Keratinocyte (primary cell): ENCODE measurements around the gene KRT4. TPM values are rescaled to one million over a fixed set of nuclear protein-coding genes. Genes with fewer than 3 reads are reported as not detected.

ENCODE experiments used
- DNase-seq: peaks from one replicate; pipeline ENCODE4 v3.0.0-alpha.2; 2011; ENCODE audit warnings: low read depth, missing footprints, low spot score
- FAIRE-seq: peaks from 2 replicates; lab custom pipeline; 2011; peaks lifted over from hg19 to GRCh38; lab: Jason Lieb, UNC
- H2AFZ ChIP-seq: 2 replicates; pipeline ENCODE4 v1.6.0; 2012; ENCODE audit warnings: low read length, control low read depth, inconsistent platforms; ENCODE audit not compliant: control insufficient read depth
- H3K27ac ChIP-seq: 2 replicates; pipeline ENCODE4 v1.5.1; 2011; ENCODE audit warnings: low read length; ENCODE audit not compliant: control insufficient read depth, insufficient read depth
- H3K27me3 ChIP-seq: 3 replicates; pipeline ENCODE4 v1.6.0; 2011; ENCODE audit warnings: low read length; ENCODE audit not compliant: control insufficient read depth, insufficient read depth; ENCODE audit errors: extremely low read depth
- H3K36me3 ChIP-seq, 2 experiments: 2 replicates in 1 of 2; 3 replicates in 1 of 2; pipeline ENCODE4 v1.5.1; 2011; ENCODE audit warnings: low read length in 2 of 2, mild to moderate bottlenecking in 1 of 2; ENCODE audit not compliant: control insufficient read depth in 2 of 2, insufficient read depth in 2 of 2; ENCODE audit errors: extremely low read depth in 1 of 2
- H3K4me1 ChIP-seq: 3 replicates; pipeline ENCODE4 v1.5.1; 2011; ENCODE audit warnings: low read length; ENCODE audit not compliant: control insufficient read depth, insufficient read depth; ENCODE audit errors: extremely low read depth
- H3K4me2 ChIP-seq: 3 replicates; pipeline ENCODE4 v1.6.0; 2011; ENCODE audit warnings: low read depth, low read length; ENCODE audit not compliant: control insufficient read depth, insufficient read depth; ENCODE audit errors: extremely low read depth
- H3K4me3 ChIP-seq, 3 experiments: fragments of 200-600 bp in 1 of 3; sonication (generic) in 1 of 3; 2 replicates in 2 of 3; 3 replicates in 1 of 3; pipeline ENCODE4 v1.5.1; 2011 to 2016; ENCODE audit warnings: low read length in 3 of 3, mild to moderate bottlenecking in 3 of 3, control low read depth in 2 of 3, inconsistent platforms in 1 of 3, low read depth in 1 of 3, mixed read lengths in 1 of 3, mixed run types in 1 of 3, moderate library complexity in 1 of 3; ENCODE audit not compliant: control insufficient read depth in 2 of 3, insufficient read depth in 2 of 3; ENCODE audit errors: extremely low read depth in 1 of 3
- H3K79me2 ChIP-seq: 2 replicates; pipeline ENCODE4 v1.6.0; 2012; ENCODE audit warnings: low read length; ENCODE audit not compliant: control insufficient read depth, insufficient read depth
- H3K9ac ChIP-seq: 3 replicates; pipeline ENCODE4 v1.6.0; 2011; ENCODE audit warnings: low read length; ENCODE audit not compliant: control insufficient read depth, insufficient read depth; ENCODE audit errors: extremely low read depth
- H3K9me1 ChIP-seq: 3 replicates; pipeline ENCODE4 v1.6.0; 2011; ENCODE audit warnings: low read length; ENCODE audit not compliant: control insufficient read depth, insufficient read depth; ENCODE audit errors: extremely low read depth
- H3K9me3 ChIP-seq: 2 replicates; pipeline ENCODE4 v1.5.1; 2012; ENCODE audit warnings: low read depth, low read length; ENCODE audit not compliant: control insufficient read depth
- H4K20me1 ChIP-seq: 3 replicates; pipeline ENCODE4 v1.6.0; 2011; ENCODE audit warnings: low read length; ENCODE audit not compliant: control insufficient read depth, insufficient read depth; ENCODE audit errors: extremely low read depth
- EZH2 ChIP-seq: IDR thresholded peaks from one replicate; pipeline ENCODE4 v1.6.1; 2012; ENCODE audit warnings: inconsistent platforms, mild to moderate bottlenecking, low read length, moderate library complexity
- dilution Hi-C: fragments of 300-500 bp; cut with MboI; formaldehyde crosslinking; loops from one replicate; pipeline ENCODE4 v1.7.0; 2020; ENCODE audit warnings: low sequenced_read_pairs; ENCODE audit not compliant: extremely low pct_ligation_motif_present
- polyA plus RNA-seq, 5 experiments: library from polyadenylated mRNA; depleted of rRNA in 3 of 5; stranded (reverse) in 3 of 5; stranded (forward) in 1 of 5; unstranded in 1 of 5; fragments of >200 nt; gene quantifications; 1 replicate in 1 of 5; 2 replicates in 3 of 5; 3 replicates in 1 of 5; pipeline versions ENCODE4 v1.2.1 to v1.2.3, GENCODE V29; 2011 to 2012; ENCODE audit warnings: missing spikeins in 2 of 5, low read depth in 1 of 5, low replicate concordance in 1 of 5
- TF ChIP-seq, protein P1 (sequence below), 3 experiments: IDR thresholded peaks in 1 of 3; conservative IDR thresholded peaks in 1 of 3; optimal IDR thresholded peaks in 1 of 3; 2 replicates in 2 of 3; 3 replicates in 1 of 3; pipeline versions ENCODE3 to v1.5.1; 2011; ENCODE audit warnings: low read length in 3 of 3, mild to moderate bottlenecking in 3 of 3, moderate library complexity in 2 of 3, control low read depth in 1 of 3, inconsistent platforms in 1 of 3; ENCODE audit not compliant: insufficient read depth in 2 of 3; ENCODE audit errors: extremely low read depth in 1 of 3

Gene KRT4
- polyA plus RNA-seq, 1 donor (not counting 4 experiments of a cell fraction or from before 2014, with no cell fraction given), result 2.0 TPM

DNA sequence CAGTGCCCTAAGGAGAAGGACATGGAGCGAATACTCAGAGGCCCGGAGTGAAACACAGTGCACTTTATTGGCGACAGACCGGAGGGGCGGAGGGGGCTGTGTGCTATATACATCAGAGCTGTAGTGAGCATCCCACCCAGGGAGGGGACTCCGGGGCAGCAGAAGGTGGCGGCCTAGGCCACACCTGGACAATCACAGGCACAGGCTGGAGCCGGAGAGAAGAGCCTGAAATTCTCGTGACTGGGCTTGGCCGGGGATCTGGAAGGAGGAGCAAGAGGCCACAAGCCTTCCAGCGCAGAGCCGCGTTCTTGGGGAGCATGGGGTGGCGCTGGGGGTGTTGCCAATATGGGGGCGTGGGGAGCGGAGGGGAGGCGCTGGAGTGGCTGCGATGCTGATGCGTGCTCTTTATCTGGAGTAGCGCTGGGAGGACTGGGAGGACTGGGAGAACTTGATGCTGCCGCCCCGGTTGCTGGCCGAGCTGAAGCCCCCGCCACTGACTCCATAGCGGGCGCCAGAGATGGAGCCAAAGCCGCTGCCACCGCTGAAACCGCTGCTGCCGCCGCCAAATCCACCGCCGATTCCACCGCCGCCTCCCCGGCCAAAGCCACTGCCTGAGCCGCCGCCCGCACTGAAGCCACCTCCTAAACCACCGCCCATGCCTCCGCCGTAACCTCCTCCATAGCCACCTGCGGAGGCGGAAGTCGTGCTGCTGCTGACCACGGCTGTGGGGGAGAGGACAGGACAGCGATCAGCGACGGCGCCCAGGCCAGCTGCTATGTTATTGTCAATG lies 24.1 kb downstream of the KRT4 start:
- H3K9ac ChIP-seq, result no peak overlapping the region
- H3K27ac ChIP-seq, result no peak overlapping the region
- TF ChIP-seq, protein P1, sequence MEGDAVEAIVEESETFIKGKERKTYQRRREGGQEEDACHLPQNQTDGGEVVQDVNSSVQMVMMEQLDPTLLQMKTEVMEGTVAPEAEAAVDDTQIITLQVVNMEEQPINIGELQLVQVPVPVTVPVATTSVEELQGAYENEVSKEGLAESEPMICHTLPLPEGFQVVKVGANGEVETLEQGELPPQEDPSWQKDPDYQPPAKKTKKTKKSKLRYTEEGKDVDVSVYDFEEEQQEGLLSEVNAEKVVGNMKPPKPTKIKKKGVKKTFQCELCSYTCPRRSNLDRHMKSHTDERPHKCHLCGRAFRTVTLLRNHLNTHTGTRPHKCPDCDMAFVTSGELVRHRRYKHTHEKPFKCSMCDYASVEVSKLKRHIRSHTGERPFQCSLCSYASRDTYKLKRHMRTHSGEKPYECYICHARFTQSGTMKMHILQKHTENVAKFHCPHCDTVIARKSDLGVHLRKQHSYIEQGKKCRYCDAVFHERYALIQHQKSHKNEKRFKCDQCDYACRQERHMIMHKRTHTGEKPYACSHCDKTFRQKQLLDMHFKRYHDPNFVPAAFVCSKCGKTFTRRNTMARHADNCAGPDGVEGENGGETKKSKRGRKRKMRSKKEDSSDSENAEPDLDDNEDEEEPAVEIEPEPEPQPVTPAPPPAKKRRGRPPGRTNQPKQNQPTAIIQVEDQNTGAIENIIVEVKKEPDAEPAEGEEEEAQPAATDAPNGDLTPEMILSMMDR (optimal IDR thresholded peaks at IDR 0.05 in 1 of 3, IDR thresholded peaks at IDR 0.05 in 1 of 3, conservative IDR thresholded peaks at IDR 0.05 in 1 of 3; ENCODE audit: extremely low read depth in 1 of 3, insufficient read depth in 2 of 3, low read length in 3 of 3), result no peak
- peak; percentile 74 for TF ChIP-seq EZH2
- H2AFZ ChIP-seq, result no peak overlapping the region
- H3K9me3 ChIP-seq, result no peaks in the 10 kb centered on the region
- DNase-seq (no peak), FAIRE-seq (no peak)
- H3K4me2 ChIP-seq, result peak overlapping the region; percentile 40
- no peaks in the 10 kb centered on the region for H3K79me2 ChIP-seq
- H3K4me1 ChIP-seq, result peaks cover 10% of the 10 kb centered on the region
- no peaks in the 10 kb centered on the region for H4K20me1 ChIP-seq
- no peaks in the 10 kb centered on the region for H3K36me3 ChIP-seq
- no peak overlapping the region for H3K4me3 ChIP-seq
- H3K9me1 ChIP-seq, result no peaks in the 10 kb centered on the region
- H3K27me3 ChIP-seq, result peaks cover 65% of the 10 kb centered on the region
- dilution Hi-C loops, result no loop called here

DNA sequence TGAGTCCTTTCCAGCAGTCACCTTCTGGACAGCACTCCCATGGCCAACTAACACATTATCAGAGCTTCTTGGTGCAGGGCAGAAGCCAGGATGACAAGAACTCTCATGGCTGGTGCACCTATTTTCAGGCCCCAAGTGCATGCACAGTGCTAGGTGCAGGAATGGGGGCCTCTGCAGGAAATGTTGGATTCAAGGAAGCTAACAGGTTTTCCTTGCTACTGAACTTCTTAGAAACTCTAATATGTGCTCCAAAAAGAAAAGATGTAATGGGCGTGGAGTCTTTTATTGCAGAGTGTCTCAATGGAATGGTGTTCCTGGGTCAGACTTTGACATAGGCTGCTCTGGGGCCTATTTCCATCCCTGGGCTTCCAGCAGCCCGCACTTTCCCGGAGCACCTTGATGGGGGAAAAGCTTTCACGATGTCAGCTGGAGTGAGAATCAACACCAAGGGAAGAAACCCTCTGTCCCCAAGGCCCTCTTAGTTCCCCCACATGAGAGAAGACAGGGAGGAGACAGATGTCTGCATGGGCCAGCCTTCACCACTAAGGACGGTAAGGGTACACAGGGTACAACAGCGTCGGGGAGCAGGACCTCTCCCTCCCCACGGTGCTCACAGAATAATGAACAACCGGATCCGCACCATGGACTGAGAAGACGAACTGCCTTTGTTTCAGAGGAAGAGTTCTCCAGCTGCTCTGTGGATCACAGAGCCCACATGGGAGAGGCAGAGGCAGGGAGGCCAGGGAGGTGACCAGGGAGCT lies 24.9 kb downstream of the KRT4 start:
- no peak for DNase-seq
- H3K27me3 ChIP-seq, result peaks cover 68% of the 10 kb centered on the region

More for the DNA sequence above, 24.9 kb downstream of the KRT4 start:
- no peaks in the 10 kb centered on the region for H4K20me1 ChIP-seq
- H3K27ac ChIP-seq, result no peak overlapping the region
- H3K9me3 ChIP-seq, result no peaks in the 10 kb centered on the region
- no peaks in the 10 kb centered on the region for H3K79me2 ChIP-seq
- no peaks in the 10 kb centered on the region for H3K9me1 ChIP-seq
- dilution Hi-C loops, result no loop called here
- peaks cover 2% of the 10 kb centered on the region for H3K4me1 ChIP-seq
- H3K4me3 ChIP-seq, result no peak overlapping the region
- no peaks in the 10 kb centered on the region for H3K36me3 ChIP-seq
- no peak overlapping the region for H3K4me2 ChIP-seq
- FAIRE-seq, result no peak
- H2AFZ ChIP-seq, result no peak overlapping the region
- no peak overlapping the region for H3K9ac ChIP-seq
- no peak for TF ChIP-seq EZH2
- TF ChIP-seq, protein P1 (optimal IDR thresholded peaks at IDR 0.05 in 1 of 3, IDR thresholded peaks at IDR 0.05 in 1 of 3, conservative IDR thresholded peaks at IDR 0.05 in 1 of 3; ENCODE audit: extremely low read depth in 1 of 3, insufficient read depth in 2 of 3, low read length in 3 of 3), result no peak
